OCI-LY1 (cell line): ENCODE results near the gene M1AP.

Experiments used
- EZH2 ChIP-seq: fragments of 200-600 bp; sonication (generic), shearing (Covaris generic); IDR thresholded peaks from 2 replicates; pipeline ENCODE4 v1.8.0; 2017; ENCODE audit warnings: borderline replicate concordance, mixed run types, mild to moderate bottlenecking, antibody characterized with exemption, low read length, moderate library complexity, mixed read lengths
- TF ChIP-seq, protein P1 (sequence below): fragments of 200-600 bp; sonication (generic), shearing (Covaris generic); IDR thresholded peaks from 2 replicates; pipeline ENCODE4 v1.5.1; 2017; ENCODE audit warnings: mild to moderate bottlenecking, antibody characterized with exemption, low read length, moderate library complexity, mixed read lengths

DNA sequence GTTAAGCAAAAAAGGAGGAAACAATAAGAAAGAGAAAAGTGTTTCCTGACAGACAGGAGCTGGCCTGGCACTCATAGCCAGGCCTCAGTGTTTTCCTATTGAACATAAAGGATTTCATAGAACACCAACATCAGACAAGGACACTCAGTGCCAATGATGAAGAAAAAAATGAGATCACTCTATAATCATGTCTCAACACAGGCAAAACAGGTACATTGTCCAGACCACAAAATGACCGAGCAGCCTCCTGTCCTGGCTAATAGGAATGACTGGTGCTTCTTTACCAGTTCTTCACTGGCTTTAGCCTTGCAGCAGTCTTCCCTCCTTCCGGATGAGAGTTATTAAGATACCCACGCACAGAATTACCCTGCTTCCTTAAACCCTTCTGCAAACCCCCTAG, 41.5 kb upstream of the M1AP start:
- TF ChIP-seq, protein P1, sequence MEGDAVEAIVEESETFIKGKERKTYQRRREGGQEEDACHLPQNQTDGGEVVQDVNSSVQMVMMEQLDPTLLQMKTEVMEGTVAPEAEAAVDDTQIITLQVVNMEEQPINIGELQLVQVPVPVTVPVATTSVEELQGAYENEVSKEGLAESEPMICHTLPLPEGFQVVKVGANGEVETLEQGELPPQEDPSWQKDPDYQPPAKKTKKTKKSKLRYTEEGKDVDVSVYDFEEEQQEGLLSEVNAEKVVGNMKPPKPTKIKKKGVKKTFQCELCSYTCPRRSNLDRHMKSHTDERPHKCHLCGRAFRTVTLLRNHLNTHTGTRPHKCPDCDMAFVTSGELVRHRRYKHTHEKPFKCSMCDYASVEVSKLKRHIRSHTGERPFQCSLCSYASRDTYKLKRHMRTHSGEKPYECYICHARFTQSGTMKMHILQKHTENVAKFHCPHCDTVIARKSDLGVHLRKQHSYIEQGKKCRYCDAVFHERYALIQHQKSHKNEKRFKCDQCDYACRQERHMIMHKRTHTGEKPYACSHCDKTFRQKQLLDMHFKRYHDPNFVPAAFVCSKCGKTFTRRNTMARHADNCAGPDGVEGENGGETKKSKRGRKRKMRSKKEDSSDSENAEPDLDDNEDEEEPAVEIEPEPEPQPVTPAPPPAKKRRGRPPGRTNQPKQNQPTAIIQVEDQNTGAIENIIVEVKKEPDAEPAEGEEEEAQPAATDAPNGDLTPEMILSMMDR = no peak
- TF ChIP-seq EZH2 = no peak
